K562 (cell line): ENCODE measurements around the gene BCAS1. TPM values are rescaled to one million over a fixed set of nuclear protein-coding genes. Genes with fewer than 3 reads are reported as not detected.
A peak's percentile ranks its signal among the peaks of the same experiment; 100 is the strongest.

ENCODE experiments used
- ATAC-seq: fragments of 200-7000 bp; cut with Tn5 transposase; 3 replicates; pipeline ENCODE4 v1.9.1; 2020; ENCODE audit warnings: moderate library complexity
- BruUV-seq: library from RNA; stranded (reverse); fragments of 400-500 nt; replicated peaks from 2 replicates; lab custom pipeline; 2021; lab: Mats Ljungman, UMichigan
- CTCF ChIA-PET: fragments of 300-600 bp; formaldehyde crosslinking; extraction: SDS; loops from one replicate; lab custom pipeline; 2021; ENCODE audit warnings: low intra/inter-chr PET ratio; lab: Yijun Ruan, JAX
- POLR2A ChIA-PET: fragments of 300-600, 350-650 bp; sonication (Branson Sonifier 250); formaldehyde crosslinking; extraction: SDS; loops from one replicate; lab custom pipeline; 2021; ENCODE audit warnings: antibody characterized with exemption, inconsistent platforms; lab: Yijun Ruan, JAX
- DNase-seq, 4 experiments: peaks; one replicate each; pipeline versions ENCODE4 v3.0.0 to v3.0.0-alpha.2; 2011 to 2018; ENCODE audit warnings: low spot score in 3 of 4, mixed read lengths in 3 of 4; ENCODE audit errors: extremely low read depth in 1 of 4
- FAIRE-seq: peaks from 2 replicates; lab custom pipeline; 2011; peaks lifted over from hg19 to GRCh38; lab: Jason Lieb, UNC
- H2AFZ ChIP-seq: 2 replicates; pipeline ENCODE4 v1.6.0; 2011; ENCODE audit warnings: low read depth, low read length, control low read depth, inconsistent platforms
- H3K27ac ChIP-seq: fragments of 200-600 bp; 3 replicates; pipeline ENCODE4 v1.8.0; 2011; ENCODE audit warnings: low read depth, mild to moderate bottlenecking, control low read depth, inconsistent platforms, low read length, moderate library complexity, mixed read lengths; ENCODE audit errors: extremely low read depth
- H3K27me3 ChIP-seq, 2 experiments: fragments of 300-600 bp in 1 of 2; 2 replicates in 1 of 2; 3 replicates in 1 of 2; pipeline versions ENCODE4 v1.6.0 to v1.8.0; 2011; ENCODE audit warnings: inconsistent platforms in 2 of 2, low read length in 2 of 2, mild to moderate bottlenecking in 1 of 2, mixed read lengths in 1 of 2, moderate library complexity in 1 of 2; ENCODE audit not compliant: control insufficient read depth in 2 of 2, insufficient read depth in 2 of 2
- H3K36me3 ChIP-seq: fragments of 300-600 bp; 3 replicates; pipeline ENCODE4 v1.8.0; 2011; ENCODE audit warnings: mild to moderate bottlenecking, low read length, inconsistent platforms; ENCODE audit not compliant: control insufficient read depth, insufficient read depth
- H3K4me1 ChIP-seq, 2 experiments: fragments of 200-600 bp in 1 of 2; replicated peaks in 1 of 2; 2 replicates in 1 of 2; 3 replicates in 1 of 2; pipeline versions ENCODE4 v1.5.1 to v1.8.0; 2011; ENCODE audit warnings: inconsistent platforms in 2 of 2, low read length in 2 of 2, mild to moderate bottlenecking in 1 of 2, mixed read lengths in 1 of 2, moderate library complexity in 1 of 2; ENCODE audit not compliant: control insufficient read depth in 2 of 2, insufficient read depth in 2 of 2
- H3K4me2 ChIP-seq: 2 replicates; pipeline ENCODE4 v1.6.1; 2011; ENCODE audit warnings: low read length, control low read depth, inconsistent platforms, mixed read lengths; ENCODE audit not compliant: insufficient read depth
- H3K4me3 ChIP-seq: fragments of 200-600 bp; sonication (generic), shearing (Covaris generic); 2 replicates; pipeline ENCODE4 v1.5.1; 2016; ENCODE audit warnings: control low read depth, inconsistent platforms
- H3K79me2 ChIP-seq: fragments of 200-600 bp; 3 replicates; pipeline ENCODE4 v1.8.0; 2011; ENCODE audit warnings: low read length, inconsistent platforms; ENCODE audit not compliant: control insufficient read depth, insufficient read depth
- H3K9ac ChIP-seq, 2 experiments: 2 replicates each; pipeline versions ENCODE4 v1.6.0 to v1.6.1; 2011; ENCODE audit warnings: low read depth in 2 of 2, low read length in 2 of 2, control low read depth in 1 of 2, inconsistent platforms in 1 of 2, mild to moderate bottlenecking in 1 of 2, mixed read lengths in 1 of 2; ENCODE audit not compliant: insufficient read depth in 1 of 2
- H3K9me1 ChIP-seq: one replicate; pipeline ENCODE4 v1.6.0; 2011; ENCODE audit warnings: inconsistent platforms, mild to moderate bottlenecking, low read length, moderate library complexity; ENCODE audit not compliant: control insufficient read depth, insufficient read depth
- H3K9me3 ChIP-seq: replicated peaks from 2 replicates; pipeline ENCODE4 v1.5.1; 2011; ENCODE audit warnings: low read depth, low read length, inconsistent platforms; ENCODE audit not compliant: control insufficient read depth, insufficient read depth
- H4K20me1 ChIP-seq: replicated peaks from 2 replicates; pipeline ENCODE4 v1.6.1; 2011; ENCODE audit warnings: low read length, inconsistent platforms, mixed read lengths; ENCODE audit not compliant: control insufficient read depth, insufficient read depth
- BRD9 ChIP-seq: fragments of 450-650 bp; IDR thresholded peaks from 2 replicates; pipeline ENCODE4 v1.6.1; 2018; ENCODE audit warnings: low read depth; ENCODE audit not compliant: partially characterized antibody
- EWSR1 ChIP-seq: fragments of 450-650 bp; IDR thresholded peaks from 2 replicates; pipeline ENCODE4 v1.6.1; 2018; ENCODE audit warnings: borderline replicate concordance, mild to moderate bottlenecking, low read depth, moderate library complexity; ENCODE audit not compliant: partially characterized antibody
- FOXA3 ChIP-seq, 2 experiments: fragments of 450-650 bp in 1 of 2; sonication (generic) in 1 of 2; formaldehyde crosslinking; IDR thresholded peaks in 1 of 2; conservative IDR thresholded peaks in 1 of 2; 2 replicates each; pipeline versions ENCODE4 v1.4.0 to v1.8.0; 2020 to 2022; ENCODE audit warnings: mild to moderate bottlenecking in 2 of 2, missing genetic modification reagents in 1 of 2
- SLC30A9 ChIP-seq: fragments of 250-450 bp; sonication (Bioruptor Pico); IDR thresholded peaks from 2 replicates; pipeline ENCODE4 v1.8.0; 2022; ENCODE audit warnings: mild to moderate bottlenecking, moderate library complexity
- WGBS: fragments of 100-300 bp; shearing (Covaris generic); methylation state at CpG from one replicate; pipeline ENCODE4 v1.1.6; 2016; ENCODE audit warnings: low coverage, mixed read lengths; ENCODE audit not compliant: insufficient coverage; ENCODE audit errors: missing lambda C conversion rate; 5-methylcytosine and 5-hydroxymethylcytosine counted together
- in situ Hi-C: fragments of 300-500 bp; cut with MboI; formaldehyde crosslinking; loops from 4 replicates; pipeline ENCODE4 v1.15.0; 2018; ENCODE audit warnings: inconsistent platforms, mixed read lengths
- intact Hi-C: fragments of 100-400 bp; cut with micrococcal nuclease; formaldehyde crosslinking; loops from 2 replicates; pipeline ENCODE4 v1.14.2; 2022
- polyA plus RNA-seq, 8 experiments: library from polyadenylated mRNA; depleted of rRNA in 4 of 8; stranded (reverse) in 5 of 8; unstranded in 3 of 8; fragments of >200 nt; fragmentation: Nextera tagmentation in 2 of 8; fragmentation: Illumina TruSeq in 1 of 8; extraction: Ambion mirVana in 2 of 8; extraction: Trizol in 1 of 8; gene quantifications; 2 replicates each; pipeline versions ENCODE4 v1.2.1 to v1.2.3, GENCODE V29; 2011 to 2014; ENCODE audit warnings: inconsistent platforms in 1 of 8, missing spikeins in 1 of 8
- total RNA-seq, 7 experiments: library from RNA; depleted of rRNA in 6 of 7; stranded (reverse); fragments of >200 nt in 6 of 7; fragmentation: Illumina TruSeq in 2 of 7; extraction: Trizol in 2 of 7; gene quantifications; 2 replicates each; pipeline versions ENCODE4 v1.2.1 to v1.2.3, GENCODE V29; 2011 to 2021; ENCODE audit warnings: low replicate concordance in 1 of 7
- TF ChIP-seq, protein P1 (sequence below), 3 experiments: fragments of 200-800 bp in 1 of 3; fragments of 250-450 bp in 1 of 3; fragments of 450-650 bp in 1 of 3; sonication (Bioruptor Pico) in 1 of 3; sonication (Bioruptor generic) in 1 of 3; formaldehyde crosslinking in 1 of 3; IDR thresholded peaks; 2 replicates each; pipeline versions ENCODE4 v1.6.1 to v1.8.0; 2016 to 2022; ENCODE audit warnings: mild to moderate bottlenecking in 2 of 3, missing genetic modification characterization in 2 of 3, missing compliant biosample characterization in 1 of 3, moderate library complexity in 1 of 3

The BCAS1 gene
- total and polyA plus RNA-seq, 9 of the 15 experiments (the other 6 are each of a cell fraction or from before 2014, with no cell fraction given), result 0.18 to 2.3 (median 0.93) TPM

DNA sequence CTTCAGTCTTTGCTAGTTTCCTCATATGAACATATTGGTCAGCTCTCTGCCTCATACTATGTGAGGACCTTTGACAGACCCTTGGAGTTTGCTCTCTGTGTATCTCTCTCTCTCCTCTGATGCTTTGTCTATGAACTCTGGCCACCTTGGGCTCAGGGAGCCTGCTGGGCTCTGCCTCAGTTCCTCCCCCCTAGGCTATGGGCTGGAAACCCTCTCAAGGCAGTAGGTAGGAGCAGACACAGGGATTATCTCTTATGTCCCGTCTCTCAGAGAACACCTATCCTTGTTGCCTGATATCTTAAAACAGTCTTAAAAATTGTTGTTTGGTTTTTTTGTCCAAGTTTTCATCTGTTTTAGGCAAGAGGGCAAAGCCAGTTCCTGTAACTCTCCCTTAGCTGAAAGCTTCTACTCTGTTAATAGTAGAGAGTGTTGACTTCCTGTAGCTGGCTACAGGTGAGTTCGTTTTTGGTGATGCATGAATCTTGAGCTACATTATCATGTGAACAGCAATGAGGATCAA is 68.3 kb downstream of the BCAS1 start:
- DNase-seq (no peak), FAIRE-seq (no peak), ATAC-seq (no peak)
- Histone ChIP-seq H3K9me3 (no peaks in the 10 kb centered on the region), H3K9ac (no peak overlapping the region), H3K4me1 (no peaks in the 10 kb centered on the region), H3K36me3 (no peaks in the 10 kb centered on the region), H3K4me2 (no peak overlapping the region), H4K20me1 (no peaks in the 10 kb centered on the region), H2AFZ (no peak overlapping the region), H3K27ac (no peak overlapping the region), H3K79me2 (no peaks in the 10 kb centered on the region), H3K27me3 (peaks cover 0 to 5% of the 10 kb centered on the region in 2 experiments; a peak in 3 of 5 replicates), H3K4me3 (no peak overlapping the region), H3K9me1 (no peaks in the 10 kb centered on the region)
- no TSS peak for BruUV-seq
- intact Hi-C loops, result no loop called here
- 0% methylated on average over 2 of the region's 2 CpGs for WGBS
- in situ Hi-C loops, result no loop called here
- ChIA-PET CTCF (no interaction called here), POLR2A (interaction anchor here (0.6 kb wide), 1 partner anchor 15 kb away, joined by 3 read pairs; no protein-coding TSS in a partner anchor)
- TF ChIP-seq, protein P1, sequence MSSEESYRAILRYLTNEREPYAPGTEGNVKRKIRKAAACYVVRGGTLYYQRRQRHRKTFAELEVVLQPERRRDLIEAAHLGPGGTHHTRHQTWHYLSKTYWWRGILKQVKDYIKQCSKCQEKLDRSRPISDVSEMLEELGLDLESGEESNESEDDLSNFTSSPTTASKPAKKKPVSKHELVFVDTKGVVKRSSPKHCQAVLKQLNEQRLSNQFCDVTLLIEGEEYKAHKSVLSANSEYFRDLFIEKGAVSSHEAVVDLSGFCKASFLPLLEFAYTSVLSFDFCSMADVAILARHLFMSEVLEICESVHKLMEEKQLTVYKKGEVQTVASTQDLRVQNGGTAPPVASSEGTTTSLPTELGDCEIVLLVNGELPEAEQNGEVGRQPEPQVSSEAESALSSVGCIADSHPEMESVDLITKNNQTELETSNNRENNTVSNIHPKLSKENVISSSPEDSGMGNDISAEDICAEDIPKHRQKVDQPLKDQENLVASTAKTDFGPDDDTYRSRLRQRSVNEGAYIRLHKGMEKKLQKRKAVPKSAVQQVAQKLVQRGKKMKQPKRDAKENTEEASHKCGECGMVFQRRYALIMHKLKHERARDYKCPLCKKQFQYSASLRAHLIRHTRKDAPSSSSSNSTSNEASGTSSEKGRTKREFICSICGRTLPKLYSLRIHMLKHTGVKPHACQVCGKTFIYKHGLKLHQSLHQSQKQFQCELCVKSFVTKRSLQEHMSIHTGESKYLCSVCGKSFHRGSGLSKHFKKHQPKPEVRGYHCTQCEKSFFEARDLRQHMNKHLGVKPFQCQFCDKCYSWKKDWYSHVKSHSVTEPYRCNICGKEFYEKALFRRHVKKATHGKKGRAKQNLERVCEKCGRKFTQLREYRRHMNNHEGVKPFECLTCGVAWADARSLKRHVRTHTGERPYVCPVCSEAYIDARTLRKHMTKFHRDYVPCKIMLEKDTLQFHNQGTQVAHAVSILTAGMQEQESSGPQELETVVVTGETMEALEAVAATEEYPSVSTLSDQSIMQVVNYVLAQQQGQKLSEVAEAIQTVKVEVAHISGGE (CRISPR knock-in tag; IDR thresholded peaks at IDR 0.05), result peak in 1 of 3 experiments; percentile 92; a peak in 2 of 6 replicates
- TF ChIP-seq BRD9, result no peak
- TF ChIP-seq FOXA3 (CRISPR knock-in tag; conservative IDR thresholded peaks at IDR 0.05 in 1 of 2, IDR thresholded peaks at IDR 0.05 in 1 of 2), result no peak
- no peak for TF ChIP-seq SLC30A9 (CRISPR knock-in tag)
- peak; percentile 68 for TF ChIP-seq EWSR1
